ENCODE measurements around the gene SERPINH1. TPM values are rescaled to one million over a fixed set of nuclear protein-coding genes. Genes with fewer than 3 reads are reported as not detected.
A peak's percentile ranks its signal among the peaks of the same experiment; 100 is the strongest.
"Not testable (repeated sequence)": the region's sequence is repeated elsewhere in the genome, so short reads cannot be mapped to it uniquely, and the experiment has no call there.

SERPINH1 gene
- total RNA-seq, 2 donors from 2014 or later, result 105 to 137 TPM

- intact Hi-C loops (cut with DNase I); DNase-seq; ATAC-seq: not testable (repeated sequence)
These were observed 22.7 kb downstream of the SERPINH1 start for GRCh38 chr11:75584659-75585292.

GRCh38 chr11:75585293-75585670 lies 23.2 kb downstream of the SERPINH1 start:
- intact Hi-C loops (cut with DNase I), result no loop called here
- no peak for DNase-seq

GRCh38 chr11:75586395-75586794 lies 24.3 kb downstream of the SERPINH1 start:
- intact Hi-C loops (cut with DNase I), result no loop called here
- ATAC-seq (no peak), DNase-seq (no peak)

More at GRCh38 chr11:75585293-75585670, 23.2 kb downstream of the SERPINH1 start:
- no peak for ATAC-seq

GRCh38 chr11:75588051-75588481 lies 26.0 kb downstream of the SERPINH1 start:
- ATAC-seq (no peak), DNase-seq (no peak)
- intact Hi-C loops (cut with DNase I), result no loop called here

GRCh38 chr11:75589051-75589450 lies 27.0 kb downstream of the SERPINH1 start:
- intact Hi-C loops (cut with DNase I), result no loop called here

GRCh38 chr11:75589933-75590332 lies 27.9 kb downstream of the SERPINH1 start:
- DNase-seq (no peak), ATAC-seq (peak; percentile 70 to 86)
- intact Hi-C loops (cut with DNase I), result no loop called here

More at GRCh38 chr11:75589051-75589450, 27.0 kb downstream of the SERPINH1 start:
- DNase-seq (no peak), ATAC-seq (no peak)

GRCh38 chr11:75591371-75591770 lies 29.3 kb downstream of the SERPINH1 start:
- DNase-seq (no peak), ATAC-seq (no peak)
- intact Hi-C loops (cut with DNase I), result no loop called here

GRCh38 chr11:75591966-75592365 lies 29.9 kb downstream of the SERPINH1 start:
- intact Hi-C loops (cut with DNase I), result no loop called here
- DNase-seq, result no peak
- ATAC-seq, result no peak

- intact Hi-C loops (cut with DNase I), result no loop called here
- DNase-seq (no peak), ATAC-seq (no peak)
These were observed 30.7 kb downstream of the SERPINH1 start for GRCh38 chr11:75592715-75593114.

GRCh38 chr11:75593286-75593915 lies 31.3 kb downstream of the SERPINH1 start:
- no peak for DNase-seq
- intact Hi-C loops (cut with DNase I), result no loop called here
- peak in 1 of 2 donors; percentile 24 for ATAC-seq

GRCh38 chr11:75594211-75594610 lies 32.2 kb downstream of the SERPINH1 start:
- no peak for ATAC-seq
- DNase-seq, result no peak
- intact Hi-C loops (cut with DNase I), result no loop called here

GRCh38 chr11:75595429-75595828 lies 33.4 kb downstream of the SERPINH1 start:
- no peak for ATAC-seq
- intact Hi-C loops (cut with DNase I), result no loop called here
- no peak for DNase-seq

- DNase-seq (no peak), ATAC-seq (no peak)
- intact Hi-C loops (cut with DNase I), result no loop called here
These were observed 34.9 kb downstream of the SERPINH1 start for GRCh38 chr11:75596914-75597313.

GRCh38 chr11:75597636-75598035 lies 35.6 kb downstream of the SERPINH1 start:
- intact Hi-C loops (cut with DNase I), result no loop called here
- ATAC-seq, result peak in 1 of 2 donors; percentile 38

GRCh38 chr11:75598264-75598663 lies 36.2 kb downstream of the SERPINH1 start:
- ATAC-seq (no peak), DNase-seq (no peak)
- intact Hi-C loops (cut with DNase I), result no loop called here

More at GRCh38 chr11:75597636-75598035, 35.6 kb downstream of the SERPINH1 start:
- no peak for DNase-seq

GRCh38 chr11:75598900-75599299 lies 36.8 kb downstream of the SERPINH1 start:
- intact Hi-C loops (cut with DNase I), result no loop called here
- ATAC-seq, result no peak
- no peak for DNase-seq

GRCh38 chr11:75600356-75600755 lies 38.3 kb downstream of the SERPINH1 start:
- DNase-seq (no peak), ATAC-seq (no peak)
- intact Hi-C loops (cut with DNase I), result no loop called here

- no peak for DNase-seq
- intact Hi-C loops (cut with DNase I), result no loop called here
These were observed 39.4 kb downstream of the SERPINH1 start for GRCh38 chr11:75601494-75601893.

GRCh38 chr11:75602951-75603350 lies 40.9 kb downstream of the SERPINH1 start:
- no peak for ATAC-seq
- DNase-seq, result no peak
- intact Hi-C loops (cut with DNase I), result no loop called here

More at GRCh38 chr11:75601494-75601893, 39.4 kb downstream of the SERPINH1 start:
- ATAC-seq, result no peak

- peak in 1 of 2 donors; percentile 46 for ATAC-seq
- intact Hi-C loops (cut with DNase I), result no loop called here
These were observed 42.0 kb downstream of the SERPINH1 start for GRCh38 chr11:75603791-75604736.

More at GRCh38 chr11:75603791-75604736, 42.0 kb downstream of the SERPINH1 start:
- DNase-seq, result no peak
